HG03460 (cell line): ENCODE measurements around the gene PARN.
"Not testable (repeated sequence)": the region's sequence is repeated elsewhere in the genome, so short reads cannot be mapped to it uniquely, and the experiment has no call there.

Experiments
- ATAC-seq: cut with Tn5 transposase; IDR thresholded peaks from one replicate; pipeline ENCODE4 v1.9.1; 2021; ENCODE audit not compliant: unreplicated experiment

PARN gene

GRCh38 chr16:14634389-14634725 lies 4.3 kb upstream of the PARN start:
- ATAC-seq, result no peak

- peak; percentile 75 for ATAC-seq
Measured at GRCh38 chr16:14632693-14633569, 2.9 kb upstream of the PARN start, which contains the start of gene BFAR. Gene BFAR (plus strand): TSS chr16:14632951. CDS start chr16:14644347, 11,396 bp downstream.

- ATAC-seq, result not testable (repeated sequence)
Measured at GRCh38 chr16:14630620-14631330, 715 bp upstream of the PARN start.

GRCh38 chr16:14629612-14629918 lies 495 bp downstream of the PARN start:
- peak; percentile 3 for ATAC-seq

- no peak for ATAC-seq
Measured at GRCh38 chr16:14628806-14629611, 1.1 kb downstream of the PARN start.

GRCh38 chr16:14627078-14627477 lies 3.0 kb downstream of the PARN start:
- ATAC-seq, result no peak

- ATAC-seq, result no peak
Measured at GRCh38 chr16:14618566-14618965, 11.5 kb downstream of the PARN start.

- ATAC-seq, result no peak
Measured at GRCh38 chr16:14616280-14616679, 13.8 kb downstream of the PARN start.

GRCh38 chr16:14613991-14614390 lies 16.1 kb downstream of the PARN start:
- ATAC-seq, result no peak

GRCh38 chr16:14611660-14612059 lies 18.4 kb downstream of the PARN start:
- ATAC-seq, result no peak

GRCh38 chr16:14609716-14610115 lies 20.3 kb downstream of the PARN start:
- no peak for ATAC-seq

- ATAC-seq, result no peak
Measured at GRCh38 chr16:14608604-14609003, 21.5 kb downstream of the PARN start.

- peak; percentile 50 for ATAC-seq
Measured at GRCh38 chr16:14608111-14608566, 21.9 kb downstream of the PARN start.

- no peak for ATAC-seq
Measured at GRCh38 chr16:14606102-14606501, 24.0 kb downstream of the PARN start.

GRCh38 chr16:14602443-14602963 lies 27.6 kb downstream of the PARN start:
- ATAC-seq, result no peak

- no peak for ATAC-seq
Measured at GRCh38 chr16:14600164-14600563, 29.9 kb downstream of the PARN start.

GRCh38 chr16:14586637-14587305 lies 43.3 kb downstream of the PARN start:
- no peak for ATAC-seq

GRCh38 chr16:14585287-14585686 lies 44.8 kb downstream of the PARN start:
- ATAC-seq, result no peak

- not testable (repeated sequence) for ATAC-seq
Measured at GRCh38 chr16:14580926-14581325, 49.1 kb downstream of the PARN start.

GRCh38 chr16:14579266-14579665 lies 50.8 kb downstream of the PARN start:
- no peak for ATAC-seq

- ATAC-seq, result no peak
Measured at GRCh38 chr16:14576532-14576931, 53.5 kb downstream of the PARN start.
